Activated T-cell treated with anti-CD3 and anti-CD28 coated beads, Interleukin-2, amount 50 U/mL, for 1 hour (primary cell): Measurements from ENCODE around the gene TTLL5.

Source experiments
- DNase-seq: peaks from one replicate; pipeline ENCODE4 v3.0.0-alpha.2; 2020

TTLL5 gene

GRCh38 chr14:75702616-75703261 lies 41.7 kb downstream of the TTLL5 start:
- DNase-seq, result no peak

- no peak for DNase-seq
Observed at GRCh38 chr14:75703467-75703866, 42.4 kb downstream of the TTLL5 start.

- no peak for DNase-seq
Observed at GRCh38 chr14:75705014-75705413, 44.0 kb downstream of the TTLL5 start.

- DNase-seq, result peak; percentile 54
Observed at GRCh38 chr14:75709207-75709812, 48.3 kb downstream of the TTLL5 start.

GRCh38 chr14:75711105-75711795 lies 50.2 kb downstream of the TTLL5 start:
- DNase-seq, result no peak

- DNase-seq, result no peak
Observed at GRCh38 chr14:75711796-75712211, 50.8 kb downstream of the TTLL5 start.

GRCh38 chr14:75714991-75715390 lies 53.9 kb downstream of the TTLL5 start:
- DNase-seq, result no peak

GRCh38 chr14:75715926-75716780 lies 55.1 kb downstream of the TTLL5 start:
- DNase-seq, result no peak

- no peak for DNase-seq
Observed at GRCh38 chr14:75717729-75718128, 56.7 kb downstream of the TTLL5 start.

GRCh38 chr14:75718199-75718598 lies 57.2 kb downstream of the TTLL5 start:
- DNase-seq, result no peak

- DNase-seq, result no peak
Observed at GRCh38 chr14:75720116-75720515, 59.1 kb downstream of the TTLL5 start.

GRCh38 chr14:75720842-75721498 lies 59.9 kb downstream of the TTLL5 start:
- no peak for DNase-seq

- no peak for DNase-seq
Observed at GRCh38 chr14:75723716-75724115, 62.7 kb downstream of the TTLL5 start.

- DNase-seq, result no peak
Observed at GRCh38 chr14:75724414-75725204, 63.6 kb downstream of the TTLL5 start.

GRCh38 chr14:75725481-75725880 lies 64.4 kb downstream of the TTLL5 start:
- no peak for DNase-seq

GRCh38 chr14:75726321-75726720 lies 65.3 kb downstream of the TTLL5 start:
- no peak for DNase-seq

- DNase-seq, result no peak
Observed at GRCh38 chr14:75727124-75727523, 66.1 kb downstream of the TTLL5 start.

GRCh38 chr14:75732888-75733287 lies 71.8 kb downstream of the TTLL5 start:
- DNase-seq, result no peak

GRCh38 chr14:75734854-75735253 lies 73.8 kb downstream of the TTLL5 start:
- DNase-seq, result no peak

GRCh38 chr14:75736845-75737485 lies 75.9 kb downstream of the TTLL5 start:
- DNase-seq, result no peak

- DNase-seq, result no peak
Observed at GRCh38 chr14:75738192-75738591, 77.1 kb downstream of the TTLL5 start.
